GM18907 (cell line): ENCODE results near the gene ELOVL5.
A peak's percentile ranks its signal among the peaks of the same experiment; 100 is the strongest.

ENCODE experiments used
- ATAC-seq: cut with Tn5 transposase; IDR thresholded peaks from one replicate; pipeline ENCODE4 v1.9.1; 2021; ENCODE audit warnings: mild to moderate bottlenecking, moderate library complexity; ENCODE audit not compliant: unreplicated experiment

ELOVL5 gene

GRCh38 chr6:53281518-53282215 is 67.1 kb downstream of the ELOVL5 start:
- ATAC-seq, result peak; percentile 65

GRCh38 chr6:53280207-53280606 is 68.5 kb downstream of the ELOVL5 start:
- ATAC-seq, result no peak

- ATAC-seq, result no peak
These were observed 69.5 kb downstream of the ELOVL5 start for GRCh38 chr6:53279293-53279692.

- no peak for ATAC-seq
These were observed 75.4 kb downstream of the ELOVL5 start for GRCh38 chr6:53273370-53273769.

- no peak for ATAC-seq
These were observed 78.9 kb downstream of the ELOVL5 start for GRCh38 chr6:53269827-53270226.

- no peak for ATAC-seq
These were observed 79.7 kb downstream of the ELOVL5 start for GRCh38 chr6:53268858-53269608.

GRCh38 chr6:53266553-53267090 is 82.1 kb downstream of the ELOVL5 start:
- no peak for ATAC-seq

- no peak for ATAC-seq
These were observed 83.7 kb downstream of the ELOVL5 start for GRCh38 chr6:53264915-53265607.

GRCh38 chr6:53264337-53264736 is 84.4 kb downstream of the ELOVL5 start:
- no peak for ATAC-seq

- no peak for ATAC-seq
These were observed 84.8 kb downstream of the ELOVL5 start for GRCh38 chr6:53263917-53264316.

- no peak for ATAC-seq
These were observed 88.7 kb downstream of the ELOVL5 start for GRCh38 chr6:53259860-53260580.

GRCh38 chr6:53258774-53259155 is 90.0 kb downstream of the ELOVL5 start:
- no peak for ATAC-seq

GRCh38 chr6:53258076-53258773 is 90.5 kb downstream of the ELOVL5 start:
- no peak for ATAC-seq

GRCh38 chr6:53257533-53257932 is 91.2 kb downstream of the ELOVL5 start:
- no peak for ATAC-seq

GRCh38 chr6:53257001-53257400 is 91.7 kb downstream of the ELOVL5 start:
- ATAC-seq, result no peak

GRCh38 chr6:53252177-53252692 is 96.5 kb downstream of the ELOVL5 start:
- no peak for ATAC-seq

GRCh38 chr6:53251033-53251672 is 97.6 kb downstream of the ELOVL5 start:
- ATAC-seq, result no peak

- ATAC-seq, result no peak
These were observed 98.3 kb downstream of the ELOVL5 start for GRCh38 chr6:53250176-53251032.

- ATAC-seq, result no peak
These were observed 101.8 kb downstream of the ELOVL5 start for GRCh38 chr6:53246924-53247323.
